Measurements from ENCODE around the gene PPP1R3D.
"Not testable (repeated sequence)": the region's sequence is repeated elsewhere in the genome, so short reads cannot be mapped to it uniquely, and the experiment has no call there.

Gene PPP1R3D

GRCh38 chr20:59912609-59913008 is 27.5 kb downstream of the PPP1R3D start:
- no peak for DNase-seq

- DNase-seq: no peak
These were observed 29.1 kb downstream of the PPP1R3D start for GRCh38 chr20:59911041-59911440.

DNA sequence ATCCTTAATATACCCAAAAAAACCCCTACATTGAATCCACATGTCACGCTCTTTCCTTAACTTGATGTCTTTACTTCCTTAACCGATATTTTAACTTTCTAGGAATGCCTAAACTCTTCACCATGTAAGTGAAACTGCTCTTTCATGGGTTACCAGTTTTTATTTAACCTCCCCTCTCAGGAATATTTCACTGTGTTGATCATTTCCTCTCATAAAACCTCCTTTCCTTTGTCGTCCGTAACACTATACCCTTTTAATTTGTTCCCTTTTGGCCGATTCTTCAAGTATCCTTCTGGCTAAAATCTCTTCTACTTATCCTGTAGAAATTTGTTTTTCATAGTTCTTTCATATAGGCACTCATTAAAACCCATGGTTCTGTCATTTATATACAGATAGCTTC is 31.2 kb downstream of the PPP1R3D start:
- DNase-seq: no peak

DNA sequence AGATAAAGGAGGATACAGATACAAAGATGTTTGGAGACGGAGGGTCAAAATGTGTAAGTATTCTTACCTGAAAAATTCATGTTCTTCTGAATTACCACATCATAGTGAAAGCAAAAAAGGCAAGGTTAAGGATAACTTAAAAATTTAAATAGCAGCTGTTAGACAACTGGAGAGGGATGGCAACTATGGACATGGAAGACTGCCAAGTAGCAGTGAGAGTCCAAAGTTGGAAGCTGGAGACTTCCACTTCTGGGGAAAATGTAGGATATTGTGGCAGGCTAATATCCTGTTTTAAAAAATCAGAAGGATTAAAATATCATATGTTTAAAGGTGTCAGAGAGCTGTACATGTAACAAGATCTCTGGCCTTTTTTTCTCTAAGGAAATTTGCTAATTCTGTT is 36.5 kb downstream of the PPP1R3D start:
- DNase-seq: no peak

DNA sequence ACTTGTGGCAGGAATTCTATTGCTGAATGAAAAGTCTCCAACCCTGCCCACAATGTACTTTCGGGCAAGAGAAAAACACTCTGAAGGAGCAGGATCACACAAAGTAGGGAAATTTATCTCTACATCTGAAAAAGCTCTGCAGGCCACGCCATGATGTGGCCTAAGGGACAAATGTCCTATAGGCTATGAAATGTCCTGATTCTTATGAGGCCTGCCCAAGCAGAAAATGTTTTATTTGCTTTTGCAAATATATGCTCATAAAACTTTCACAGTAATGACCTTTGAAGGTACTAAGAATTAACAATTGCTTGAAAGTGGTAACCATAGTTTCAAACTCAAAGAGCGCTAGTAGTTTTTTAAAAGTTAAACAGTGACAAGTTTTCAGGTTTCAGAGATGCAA is 37.6 kb downstream of the PPP1R3D start:
- DNase-seq: no peak

DNA sequence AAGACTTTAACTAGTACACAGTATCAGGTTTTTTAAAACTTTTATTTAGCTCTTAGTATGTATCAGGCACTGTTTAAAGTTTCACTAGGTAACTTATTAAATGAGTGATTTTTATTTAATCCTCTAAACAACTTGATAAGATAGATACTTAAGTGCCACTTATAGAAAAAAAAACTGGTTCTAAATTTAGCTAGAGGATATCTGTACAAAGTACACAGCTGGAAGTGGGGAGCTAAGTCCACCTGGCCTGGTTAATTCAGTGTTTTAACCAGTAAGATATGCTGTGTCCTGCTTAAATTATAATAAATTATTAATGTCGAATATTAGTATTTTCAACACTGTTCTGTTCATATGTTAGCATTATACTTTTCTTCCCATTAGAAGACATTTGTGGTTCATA is 44.2 kb downstream of the PPP1R3D start:
- no peak for DNase-seq

DNA sequence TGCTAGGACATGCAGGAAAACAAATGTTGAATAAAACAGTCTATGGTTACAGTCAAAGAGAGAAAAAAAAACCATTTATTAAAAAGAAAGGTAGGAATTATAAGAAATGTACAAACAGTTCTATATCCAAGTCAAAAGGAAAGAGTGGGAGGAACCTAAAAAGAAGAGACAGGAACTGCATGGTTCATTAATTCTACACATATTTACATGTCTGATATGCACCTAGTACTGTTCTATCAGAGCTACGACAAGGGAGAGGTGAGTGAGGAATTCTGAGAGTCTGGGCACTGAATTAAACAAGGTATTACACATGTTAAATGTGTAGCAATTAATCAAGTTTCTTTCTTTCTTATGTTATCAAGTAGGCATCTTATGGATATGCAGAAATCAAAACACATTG is 48.5 kb downstream of the PPP1R3D start:
- DNase-seq: no peak

DNA sequence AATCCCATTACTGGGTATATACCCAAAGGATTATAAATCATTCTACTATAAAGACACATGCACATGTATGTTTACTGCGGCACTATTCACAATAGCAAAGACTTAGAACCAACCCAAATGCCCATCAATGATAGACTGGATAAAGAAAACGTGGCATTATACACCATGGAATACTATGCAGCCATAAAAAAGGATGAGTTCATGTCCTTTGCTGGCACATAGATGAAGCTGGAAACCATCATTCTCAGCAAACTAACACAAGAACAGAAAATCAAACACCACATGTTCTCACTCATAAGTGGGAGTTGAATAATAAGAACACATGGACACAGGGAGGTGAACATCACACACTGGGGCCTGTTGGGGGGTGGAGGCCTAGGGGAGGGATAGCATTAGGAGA is 50.1 kb downstream of the PPP1R3D start:
- DNase-seq: not testable (repeated sequence)

GRCh38 chr20:59888050-59888449 is 52.1 kb downstream of the PPP1R3D start:
- DNase-seq: no peak
